T-helper 1 cell treated with Interleukin-12 subunit alpha and Interleukin-12 subunit beta and Interleukin-4 antibody, amounts not matched to agents 30 μg/mL and 1 μg/mL, for 36 hours (primary cell): Measurements from ENCODE around the gene TSC22D3.

ENCODE experiments used
- H3K27ac Mint-ChIP-seq: one replicate; pipeline ENCODE4 v1.8.0; 2021; ENCODE audit warnings: mild to moderate bottlenecking, mixed read lengths
- H3K27me3 Mint-ChIP-seq: one replicate; pipeline ENCODE4 v1.8.0; 2021; ENCODE audit warnings: low read depth, mixed read lengths
- H3K36me3 Mint-ChIP-seq: one replicate; pipeline ENCODE4 v1.8.0; 2021; ENCODE audit warnings: low read depth, mixed read lengths
- H3K4me1 Mint-ChIP-seq: one replicate; pipeline ENCODE4 v1.8.0; 2021; ENCODE audit warnings: low read depth, mixed read lengths
- H3K4me3 Mint-ChIP-seq: one replicate; pipeline ENCODE4 v1.8.0; 2021; ENCODE audit warnings: mild to moderate bottlenecking, moderate library complexity, mixed read lengths
- H3K9me3 Mint-ChIP-seq: one replicate; pipeline ENCODE4 v1.8.0; 2021; ENCODE audit warnings: mixed read lengths

Gene TSC22D3

GRCh38 chrX:107769581-107770317 is 5.8 kb downstream of the TSC22D3 start:
- H3K4me3 Mint-ChIP-seq: no peak overlapping the region
- peaks cover 11% of the 10 kb centered on the region for H3K27me3 Mint-ChIP-seq
- H3K9me3 Mint-ChIP-seq: no peaks in the 10 kb centered on the region
- H3K27ac Mint-ChIP-seq: no peak overlapping the region
- no peaks in the 10 kb centered on the region for H3K36me3 Mint-ChIP-seq
- H3K4me1 Mint-ChIP-seq: no peaks in the 10 kb centered on the region

- no peaks in the 10 kb centered on the region for H3K36me3 Mint-ChIP-seq
- H3K27ac Mint-ChIP-seq: no peak overlapping the region
- no peaks in the 10 kb centered on the region for H3K27me3 Mint-ChIP-seq
- H3K4me3 Mint-ChIP-seq: no peak overlapping the region
- no peaks in the 10 kb centered on the region for H3K4me1 Mint-ChIP-seq
- H3K9me3 Mint-ChIP-seq: no peaks in the 10 kb centered on the region
These were observed 7.5 kb downstream of the TSC22D3 start for GRCh38 chrX:107768051-107768450.

- Mint-ChIP-seq H3K36me3 (no peaks in the 10 kb centered on the region), H3K4me1 (no peaks in the 10 kb centered on the region), H3K27me3 (no peaks in the 10 kb centered on the region), H3K9me3 (no peaks in the 10 kb centered on the region), H3K4me3 (no peak overlapping the region), H3K27ac (no peak overlapping the region)
These were observed 9.0 kb downstream of the TSC22D3 start for GRCh38 chrX:107766470-107767150.

GRCh38 chrX:107764845-107765608 is 10.6 kb downstream of the TSC22D3 start:
- Mint-ChIP-seq H3K36me3 (no peaks in the 10 kb centered on the region), H3K4me1 (no peaks in the 10 kb centered on the region), H3K27ac (no peak overlapping the region), H3K9me3 (no peaks in the 10 kb centered on the region), H3K27me3 (no peaks in the 10 kb centered on the region), H3K4me3 (no peak overlapping the region)

- no peaks in the 10 kb centered on the region for H3K36me3 Mint-ChIP-seq
- no peaks in the 10 kb centered on the region for H3K27me3 Mint-ChIP-seq
- H3K27ac Mint-ChIP-seq: no peak overlapping the region
- no peaks in the 10 kb centered on the region for H3K4me1 Mint-ChIP-seq
- no peak overlapping the region for H3K4me3 Mint-ChIP-seq
- no peaks in the 10 kb centered on the region for H3K9me3 Mint-ChIP-seq
These were observed 11.9 kb downstream of the TSC22D3 start for GRCh38 chrX:107763647-107764046.

GRCh38 chrX:107760304-107761077 is 15.1 kb downstream of the TSC22D3 start:
- Mint-ChIP-seq H3K27ac (no peak overlapping the region), H3K36me3 (no peaks in the 10 kb centered on the region), H3K9me3 (no peaks in the 10 kb centered on the region), H3K4me1 (no peaks in the 10 kb centered on the region), H3K27me3 (no peaks in the 10 kb centered on the region), H3K4me3 (no peak overlapping the region)

GRCh38 chrX:107758231-107758766 is 17.3 kb downstream of the TSC22D3 start:
- H3K4me3 Mint-ChIP-seq: no peak overlapping the region
- no peaks in the 10 kb centered on the region for H3K4me1 Mint-ChIP-seq
- no peak overlapping the region for H3K27ac Mint-ChIP-seq
- no peaks in the 10 kb centered on the region for H3K9me3 Mint-ChIP-seq
- H3K27me3 Mint-ChIP-seq: no peaks in the 10 kb centered on the region
- H3K36me3 Mint-ChIP-seq: no peaks in the 10 kb centered on the region

GRCh38 chrX:107755721-107756120 is 19.9 kb downstream of the TSC22D3 start:
- no peaks in the 10 kb centered on the region for H3K36me3 Mint-ChIP-seq
- no peaks in the 10 kb centered on the region for H3K27me3 Mint-ChIP-seq
- no peaks in the 10 kb centered on the region for H3K9me3 Mint-ChIP-seq
- H3K4me3 Mint-ChIP-seq: no peak overlapping the region
- no peak overlapping the region for H3K27ac Mint-ChIP-seq
- H3K4me1 Mint-ChIP-seq: no peaks in the 10 kb centered on the region

- H3K36me3 Mint-ChIP-seq: no peaks in the 10 kb centered on the region
- H3K4me3 Mint-ChIP-seq: no peak overlapping the region
- H3K27me3 Mint-ChIP-seq: no peaks in the 10 kb centered on the region
- H3K27ac Mint-ChIP-seq: no peak overlapping the region
- no peaks in the 10 kb centered on the region for H3K4me1 Mint-ChIP-seq
- H3K9me3 Mint-ChIP-seq: no peaks in the 10 kb centered on the region
These were observed 22.4 kb downstream of the TSC22D3 start for GRCh38 chrX:107753187-107753586.

GRCh38 chrX:107752714-107753113 is 22.9 kb downstream of the TSC22D3 start:
- Mint-ChIP-seq H3K4me3 (no peak overlapping the region), H3K4me1 (no peaks in the 10 kb centered on the region), H3K27ac (no peak overlapping the region), H3K9me3 (no peaks in the 10 kb centered on the region), H3K36me3 (no peaks in the 10 kb centered on the region), H3K27me3 (no peaks in the 10 kb centered on the region)

GRCh38 chrX:107752043-107752442 is 23.5 kb downstream of the TSC22D3 start:
- no peaks in the 10 kb centered on the region for H3K27me3 Mint-ChIP-seq
- H3K36me3 Mint-ChIP-seq: no peaks in the 10 kb centered on the region
- H3K27ac Mint-ChIP-seq: no peak overlapping the region
- H3K4me3 Mint-ChIP-seq: no peak overlapping the region
- H3K4me1 Mint-ChIP-seq: no peaks in the 10 kb centered on the region
- H3K9me3 Mint-ChIP-seq: no peaks in the 10 kb centered on the region

- no peak overlapping the region for H3K27ac Mint-ChIP-seq
- no peaks in the 10 kb centered on the region for H3K4me1 Mint-ChIP-seq
- H3K27me3 Mint-ChIP-seq: no peaks in the 10 kb centered on the region
- no peaks in the 10 kb centered on the region for H3K9me3 Mint-ChIP-seq
- H3K4me3 Mint-ChIP-seq: no peak overlapping the region
- no peaks in the 10 kb centered on the region for H3K36me3 Mint-ChIP-seq
These were observed 24.6 kb downstream of the TSC22D3 start for GRCh38 chrX:107750861-107751445.

GRCh38 chrX:107750263-107750662 is 25.3 kb downstream of the TSC22D3 start:
- Mint-ChIP-seq H3K4me3 (no peak overlapping the region), H3K27ac (no peak overlapping the region), H3K27me3 (no peaks in the 10 kb centered on the region), H3K4me1 (no peaks in the 10 kb centered on the region), H3K9me3 (no peaks in the 10 kb centered on the region), H3K36me3 (no peaks in the 10 kb centered on the region)

GRCh38 chrX:107748506-107748905 is 27.1 kb downstream of the TSC22D3 start:
- no peaks in the 10 kb centered on the region for H3K36me3 Mint-ChIP-seq
- no peaks in the 10 kb centered on the region for H3K27me3 Mint-ChIP-seq
- H3K4me1 Mint-ChIP-seq: no peaks in the 10 kb centered on the region
- H3K27ac Mint-ChIP-seq: no peak overlapping the region
- no peak overlapping the region for H3K4me3 Mint-ChIP-seq
- H3K9me3 Mint-ChIP-seq: no peaks in the 10 kb centered on the region
